H1 (cell line): ENCODE data around the gene CACNA1D.

Experiments used
- NRF1 ChIP-seq: IDR thresholded peaks from 2 replicates; pipeline ENCODE4 v1.6.1; 2011; ENCODE audit warnings: mild to moderate bottlenecking, low read depth, low read length, improper control_type of control experiment
- TF ChIP-seq, protein P1 (sequence below), 3 experiments: IDR thresholded peaks; 1 replicate in 2 of 3; 2 replicates in 1 of 3; pipeline versions ENCODE4 v1.5.1 to v1.6.1; 2011; ENCODE audit warnings: low read length in 3 of 3, mild to moderate bottlenecking in 3 of 3, inconsistent platforms in 2 of 3, low read depth in 1 of 3, moderate library complexity in 1 of 3; ENCODE audit not compliant: insufficient read depth in 1 of 3; ENCODE audit errors: control extremely low read depth in 1 of 3

GRCh38 chr3:53803816-53804695 is 309.6 kb downstream of the CACNA1D start:
- no peak for TF ChIP-seq NRF1
- TF ChIP-seq, protein P1, sequence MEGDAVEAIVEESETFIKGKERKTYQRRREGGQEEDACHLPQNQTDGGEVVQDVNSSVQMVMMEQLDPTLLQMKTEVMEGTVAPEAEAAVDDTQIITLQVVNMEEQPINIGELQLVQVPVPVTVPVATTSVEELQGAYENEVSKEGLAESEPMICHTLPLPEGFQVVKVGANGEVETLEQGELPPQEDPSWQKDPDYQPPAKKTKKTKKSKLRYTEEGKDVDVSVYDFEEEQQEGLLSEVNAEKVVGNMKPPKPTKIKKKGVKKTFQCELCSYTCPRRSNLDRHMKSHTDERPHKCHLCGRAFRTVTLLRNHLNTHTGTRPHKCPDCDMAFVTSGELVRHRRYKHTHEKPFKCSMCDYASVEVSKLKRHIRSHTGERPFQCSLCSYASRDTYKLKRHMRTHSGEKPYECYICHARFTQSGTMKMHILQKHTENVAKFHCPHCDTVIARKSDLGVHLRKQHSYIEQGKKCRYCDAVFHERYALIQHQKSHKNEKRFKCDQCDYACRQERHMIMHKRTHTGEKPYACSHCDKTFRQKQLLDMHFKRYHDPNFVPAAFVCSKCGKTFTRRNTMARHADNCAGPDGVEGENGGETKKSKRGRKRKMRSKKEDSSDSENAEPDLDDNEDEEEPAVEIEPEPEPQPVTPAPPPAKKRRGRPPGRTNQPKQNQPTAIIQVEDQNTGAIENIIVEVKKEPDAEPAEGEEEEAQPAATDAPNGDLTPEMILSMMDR (IDR thresholded peaks at IDR 0.05; ENCODE audit: control extremely low read depth in 1 of 3, insufficient read depth in 1 of 3, low read depth in 1 of 3, low read length in 3 of 3), result no peak
